8988T (cell line): ENCODE results near the gene NIT2.
A peak's percentile ranks its signal among the peaks of the same experiment; 100 is the strongest.
"Not testable (repeated sequence)": the region's sequence is repeated elsewhere in the genome, so short reads cannot be mapped to it uniquely, and the experiment has no call there.

Source experiments
- DNase-seq: peaks from one replicate; pipeline ENCODE4 v3.0.0; 2011

Gene NIT2, protein sequence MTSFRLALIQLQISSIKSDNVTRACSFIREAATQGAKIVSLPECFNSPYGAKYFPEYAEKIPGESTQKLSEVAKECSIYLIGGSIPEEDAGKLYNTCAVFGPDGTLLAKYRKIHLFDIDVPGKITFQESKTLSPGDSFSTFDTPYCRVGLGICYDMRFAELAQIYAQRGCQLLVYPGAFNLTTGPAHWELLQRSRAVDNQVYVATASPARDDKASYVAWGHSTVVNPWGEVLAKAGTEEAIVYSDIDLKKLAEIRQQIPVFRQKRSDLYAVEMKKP

DNA sequence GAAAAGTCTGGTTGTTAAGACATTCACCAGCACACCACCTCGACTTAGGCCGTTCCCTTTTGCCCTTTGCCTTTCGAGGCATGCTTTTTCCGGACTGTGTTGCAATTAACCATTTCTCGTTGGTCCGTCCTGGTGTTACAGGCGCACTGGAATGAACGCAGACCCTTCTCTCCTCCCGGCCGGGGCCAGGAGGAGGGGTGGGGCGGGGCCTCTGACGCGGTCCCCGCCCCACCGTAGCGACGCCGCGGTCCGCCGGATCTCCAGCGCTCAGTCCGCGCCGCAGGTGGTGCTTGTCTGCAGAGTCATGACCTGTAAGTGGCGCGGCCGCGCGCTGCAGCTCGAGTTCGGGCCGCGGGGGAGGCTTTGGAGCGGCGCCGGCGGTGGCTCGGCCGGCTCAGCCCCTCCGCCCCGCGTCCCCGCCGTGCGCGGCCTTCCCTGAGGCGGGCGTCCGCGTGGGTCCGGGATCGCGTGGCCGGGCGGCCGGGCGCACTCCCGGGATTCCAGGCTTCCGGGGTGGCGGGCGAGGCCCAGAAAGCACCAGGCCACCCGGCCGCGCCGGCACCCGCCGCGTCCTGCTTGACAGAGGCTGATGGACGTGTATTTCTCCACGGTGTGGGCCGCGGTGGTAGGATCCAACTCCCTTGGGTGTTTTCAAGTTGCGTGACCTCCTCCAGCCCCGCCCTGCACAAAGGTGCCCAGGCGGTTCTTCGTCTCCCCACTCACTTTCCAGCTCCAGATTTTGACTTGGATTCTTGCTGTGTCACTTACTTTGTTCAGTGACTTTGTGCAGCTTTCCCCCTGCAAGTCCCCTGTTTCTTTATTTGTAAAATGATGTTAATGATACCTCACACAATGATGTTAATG, at the start of gene NIT2:
TSS of gene NIT2 (plus strand) at position 270 of the 864 bp plus-strand sequence. CDS start at position 305, 35 bp downstream.
- DNase-seq, result peak; percentile 91

DNA sequence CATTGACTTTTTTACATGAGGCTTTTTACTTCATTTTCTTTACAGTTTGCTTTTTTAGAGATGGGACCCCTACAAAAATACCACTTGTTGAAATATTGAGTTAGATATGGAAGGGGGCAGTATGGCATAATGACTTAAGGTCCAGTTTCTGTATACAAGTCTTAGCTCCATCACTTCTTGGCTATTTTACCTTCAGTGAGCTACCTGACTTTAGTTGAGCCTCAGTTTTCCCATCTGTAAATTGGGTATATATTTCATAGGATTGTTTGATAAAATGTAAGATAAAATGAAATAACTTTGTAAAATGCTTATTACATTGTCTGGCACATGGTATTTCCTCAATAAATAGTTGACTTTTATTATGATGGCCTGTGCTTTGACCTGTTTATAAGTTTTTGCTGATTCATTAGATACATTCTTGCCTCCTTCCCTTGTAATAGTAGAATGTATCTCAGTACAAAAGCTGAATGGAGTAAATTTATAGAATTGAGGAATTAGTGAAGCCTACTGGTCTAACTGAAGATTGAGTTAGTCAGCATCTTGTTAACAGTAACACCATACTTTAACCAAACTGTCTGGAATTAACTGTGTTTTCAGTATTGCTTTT, 46.2 kb upstream of the NIT2 start:
- no peak for DNase-seq

DNA sequence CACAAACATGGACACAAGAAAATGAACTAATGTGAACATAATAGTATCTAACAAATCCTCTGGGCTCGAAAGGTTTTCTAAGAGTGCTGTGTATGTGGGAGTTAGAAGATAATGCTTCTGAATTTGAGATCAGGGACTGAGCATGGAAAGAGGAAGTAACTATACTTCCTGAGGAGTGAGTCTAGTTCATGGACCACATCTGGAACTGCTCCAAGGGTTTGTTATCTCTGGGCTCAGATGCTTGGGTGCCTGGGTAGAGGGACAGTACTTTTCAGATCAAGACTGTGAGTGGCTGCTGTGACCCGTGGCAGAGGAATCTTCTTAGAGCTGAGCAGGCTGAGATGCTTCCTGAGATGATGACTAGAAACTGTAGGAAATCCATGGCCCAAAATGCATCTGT, 45.2 kb upstream of the NIT2 start:
- no peak for DNase-seq

DNA sequence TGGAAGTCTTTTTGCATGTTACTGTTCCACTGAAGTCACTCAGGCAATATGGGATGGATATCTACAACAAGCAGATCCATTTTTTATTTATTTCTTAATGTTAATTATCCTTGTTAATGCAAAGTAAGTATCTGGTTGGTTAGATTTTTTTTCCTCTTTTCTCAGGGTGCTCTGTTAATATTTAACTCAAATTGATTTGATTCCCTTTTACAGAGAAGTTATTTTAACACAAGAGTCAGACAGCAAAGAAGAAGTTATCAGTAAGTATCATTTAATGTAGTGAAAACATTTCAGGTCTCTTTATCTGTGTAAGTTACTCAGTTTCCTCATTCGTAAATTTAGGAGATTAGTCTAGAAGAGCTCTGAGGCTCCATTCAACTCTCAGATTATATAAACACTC, 39.5 kb upstream of the NIT2 start:
- DNase-seq, result no peak

DNA sequence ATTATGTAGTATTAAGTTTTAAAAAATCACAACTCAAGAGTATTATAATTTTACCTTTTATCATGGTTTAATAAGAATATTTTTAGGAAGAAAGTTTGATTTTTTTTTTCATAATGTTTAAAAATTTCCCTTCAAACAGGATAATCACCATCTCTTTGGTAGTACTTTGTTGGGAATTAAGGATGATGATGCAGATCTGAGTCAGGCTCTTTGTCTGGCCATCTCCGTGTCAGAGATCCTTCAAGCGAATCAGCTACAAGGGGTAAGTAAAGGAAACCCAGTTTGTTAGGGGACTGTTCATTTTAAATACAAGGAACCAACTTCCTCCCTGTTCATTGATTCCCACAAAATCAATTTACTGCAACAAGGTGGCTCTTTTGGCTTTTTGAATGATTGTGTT, 36.8 kb upstream of the NIT2 start:
- no peak for DNase-seq

DNA sequence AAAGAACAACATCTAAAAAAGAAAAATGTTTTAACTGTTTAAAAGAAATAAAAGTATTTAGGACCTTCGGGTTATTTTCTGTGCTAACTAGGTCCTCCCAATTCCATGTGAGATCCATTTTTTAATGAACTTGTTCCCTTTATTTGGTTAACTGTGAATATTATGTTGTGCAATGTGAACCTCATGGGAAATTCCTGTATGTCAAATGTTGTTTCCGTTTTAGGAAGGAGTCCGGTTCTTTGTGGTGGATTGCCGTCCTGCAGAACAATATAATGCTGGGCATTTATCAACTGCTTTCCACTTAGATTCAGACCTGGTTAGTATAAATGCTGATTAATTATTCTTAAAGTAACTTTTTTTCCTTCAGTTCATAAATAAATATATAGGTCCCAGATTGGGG, 35.5 kb upstream of the NIT2 start:
- DNase-seq, result no peak

DNA sequence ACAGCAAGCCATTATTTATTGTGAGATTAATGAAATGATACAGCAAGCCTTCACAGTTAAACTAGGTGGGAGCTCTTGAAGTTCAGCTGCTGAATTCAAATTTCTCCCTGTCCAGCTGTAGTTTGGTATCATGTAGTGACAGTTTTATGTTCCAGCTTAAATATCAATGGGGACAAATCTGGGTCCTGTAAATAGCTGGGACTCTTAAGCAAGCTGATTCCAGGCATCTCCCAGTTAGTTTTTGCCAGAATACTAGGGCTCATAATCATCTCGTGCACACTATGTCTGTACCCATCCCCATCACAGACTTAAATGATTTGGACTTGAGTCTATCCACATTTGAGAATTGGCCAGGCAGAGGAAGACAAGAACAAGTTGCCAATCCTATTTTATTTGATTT, 27.9 kb upstream of the NIT2 start:
- DNase-seq, result no peak

DNA sequence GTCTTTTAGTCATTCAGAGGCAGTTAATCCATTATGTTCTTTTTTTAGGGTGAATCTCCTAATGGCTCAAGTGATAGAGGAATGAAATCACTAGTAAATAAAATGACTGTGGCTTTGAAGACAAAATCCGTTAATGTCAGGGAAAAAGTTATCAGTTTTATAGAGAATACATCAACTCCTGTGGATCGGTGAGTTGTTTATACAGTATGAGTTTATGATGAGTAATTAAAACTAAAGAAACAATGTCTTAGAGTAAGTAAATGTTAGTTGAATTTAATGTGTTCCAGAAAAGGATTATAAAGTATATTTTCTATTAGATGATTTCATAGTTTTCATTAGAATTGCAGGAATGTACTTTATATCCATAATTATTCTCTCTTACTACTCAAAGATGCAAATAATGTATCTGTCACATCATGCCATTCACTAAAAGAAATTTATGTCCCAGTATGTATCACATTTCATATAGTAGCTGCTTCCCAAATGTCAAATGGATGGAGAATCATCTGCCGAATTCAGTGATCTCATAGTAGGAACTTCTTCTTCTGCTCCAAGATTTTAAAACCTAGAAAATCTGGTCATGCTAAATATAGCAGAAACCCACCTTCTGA, 24.1 kb upstream of the NIT2 start:
- DNase-seq, result no peak

DNA sequence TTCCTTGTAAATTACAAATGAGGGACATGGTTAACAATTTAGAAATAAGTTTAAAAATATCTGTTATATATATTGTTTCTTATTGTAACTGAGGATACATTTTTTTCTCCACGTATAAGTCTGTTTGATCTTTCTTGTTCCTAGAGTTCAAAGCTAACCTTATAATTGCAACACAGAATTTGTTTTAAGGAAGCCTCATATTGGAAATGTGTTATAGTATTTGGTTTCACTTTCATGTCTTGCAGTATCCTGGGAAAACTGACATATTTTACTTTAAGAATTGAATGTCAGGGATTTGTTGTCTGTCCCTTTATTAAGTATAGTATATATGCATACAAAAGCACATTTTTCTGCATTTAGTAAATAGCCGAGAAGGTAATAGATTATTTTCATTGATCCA, 23.5 kb upstream of the NIT2 start:
- DNase-seq, result no peak

DNA sequence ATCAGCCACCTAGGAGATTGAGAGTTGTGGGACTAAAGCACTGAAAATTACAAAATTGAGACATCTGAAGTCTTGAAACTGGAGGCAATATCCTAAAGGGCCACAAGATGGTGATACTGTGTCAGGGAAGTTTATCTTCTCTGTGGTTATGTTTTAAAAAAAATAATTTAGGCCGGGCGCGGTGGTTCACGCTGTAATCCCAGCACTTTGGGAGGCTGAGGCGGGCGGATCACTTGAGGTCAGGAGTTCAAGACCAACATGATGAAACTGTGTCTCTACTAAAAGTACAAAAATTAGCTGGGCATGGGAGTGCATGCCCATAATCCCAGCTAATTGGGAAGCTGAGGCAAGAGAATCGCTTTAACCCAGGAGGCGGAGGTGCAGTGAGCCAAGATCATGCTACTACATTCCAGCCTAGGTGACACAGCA, 17.9 kb upstream of the NIT2 start:
- no peak for DNase-seq

DNA sequence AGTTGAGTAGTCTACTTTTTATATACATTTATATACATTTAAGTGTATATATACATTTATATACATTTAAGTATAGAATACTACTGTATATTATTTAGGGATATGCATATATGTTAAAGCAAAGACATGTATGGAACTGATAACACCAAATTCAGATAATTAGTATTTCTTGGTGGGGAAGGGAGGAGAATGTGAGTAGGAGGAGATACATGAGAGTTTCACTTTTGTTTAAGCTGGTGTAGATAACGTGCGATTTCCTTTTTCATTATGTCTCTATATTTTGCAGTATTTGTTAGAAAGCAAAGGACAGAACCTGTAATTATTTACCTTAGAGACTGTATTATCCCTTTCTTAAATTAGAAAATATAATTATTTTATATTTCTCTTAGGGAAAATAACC, 16.6 kb upstream of the NIT2 start:
- no peak for DNase-seq

DNA sequence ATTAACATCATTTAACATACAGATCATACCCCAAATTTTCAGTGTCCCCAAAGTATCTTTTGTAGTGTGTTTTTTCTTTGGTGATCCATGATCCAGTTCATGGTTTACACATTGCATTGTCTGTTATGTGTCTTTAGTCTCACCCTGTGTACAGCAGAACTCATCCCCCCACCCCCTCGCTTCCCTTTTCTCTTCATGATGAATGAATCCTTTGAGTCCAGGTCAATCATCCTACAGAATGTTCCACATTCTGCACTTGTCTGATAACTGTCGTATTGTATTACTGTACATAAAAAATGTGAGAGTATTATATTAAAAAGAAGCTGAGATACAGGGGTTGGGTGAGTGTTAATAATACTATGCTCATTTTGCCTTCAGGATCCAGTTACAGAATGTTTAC, 14.6 kb upstream of the NIT2 start:
- no peak for DNase-seq

DNA sequence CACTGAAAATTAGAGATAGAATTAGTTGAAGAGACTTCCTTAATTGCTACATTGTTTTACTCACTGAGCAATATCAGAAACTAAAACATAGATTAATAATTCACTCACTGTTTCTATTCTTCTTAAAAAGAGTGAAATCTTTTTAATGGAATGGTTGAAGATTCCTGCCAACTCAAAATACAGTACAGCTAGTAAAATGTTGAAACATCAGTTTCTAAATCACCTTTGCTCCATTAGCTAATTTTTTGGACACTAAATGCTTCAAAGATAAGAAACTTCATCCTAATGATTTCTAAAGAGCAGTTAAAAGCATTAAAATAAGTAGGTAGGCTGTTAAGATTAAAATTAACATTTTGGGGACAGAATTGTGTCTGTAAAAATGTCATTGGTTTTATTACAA, 10.5 kb upstream of the NIT2 start:
- DNase-seq, result no peak

DNA sequence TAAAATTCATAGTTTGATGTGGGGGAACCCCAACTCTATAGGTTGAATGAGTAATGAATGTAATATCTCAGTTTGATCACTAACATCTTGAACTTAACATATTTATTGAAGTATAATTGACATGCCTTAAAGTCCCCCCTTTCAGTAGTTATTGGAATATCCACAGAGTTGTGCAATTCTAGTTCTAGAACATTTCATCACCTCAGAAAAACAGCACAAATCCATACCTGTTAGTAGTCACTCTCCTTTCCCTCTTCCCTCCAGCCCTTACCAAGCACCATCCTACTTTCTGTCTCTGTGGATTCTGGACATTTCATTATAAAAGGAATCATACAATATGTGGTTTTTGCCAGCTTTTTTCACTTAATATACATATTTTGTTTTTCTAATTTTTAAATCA, 8.7 kb upstream of the NIT2 start:
- DNase-seq, result no peak

DNA sequence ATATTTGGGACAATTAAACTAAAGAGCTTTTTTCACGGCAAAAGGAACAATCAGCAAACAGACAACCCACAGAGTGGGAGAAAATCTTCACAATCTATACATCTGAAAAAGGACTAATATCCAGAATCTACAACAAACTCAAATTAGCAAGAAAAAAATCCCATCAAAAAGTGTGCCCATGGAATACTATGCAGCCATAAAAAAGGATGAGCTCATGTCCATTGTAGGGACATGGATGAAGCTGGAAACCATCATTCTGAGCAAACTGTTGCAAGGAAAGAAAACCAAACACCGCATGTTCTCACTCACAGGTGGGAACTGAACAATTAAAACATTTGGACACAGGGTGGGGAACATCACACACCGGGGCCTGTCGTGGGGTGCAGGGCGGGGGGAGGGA, 7.2 kb upstream of the NIT2 start:
- not testable (repeated sequence) for DNase-seq

DNA sequence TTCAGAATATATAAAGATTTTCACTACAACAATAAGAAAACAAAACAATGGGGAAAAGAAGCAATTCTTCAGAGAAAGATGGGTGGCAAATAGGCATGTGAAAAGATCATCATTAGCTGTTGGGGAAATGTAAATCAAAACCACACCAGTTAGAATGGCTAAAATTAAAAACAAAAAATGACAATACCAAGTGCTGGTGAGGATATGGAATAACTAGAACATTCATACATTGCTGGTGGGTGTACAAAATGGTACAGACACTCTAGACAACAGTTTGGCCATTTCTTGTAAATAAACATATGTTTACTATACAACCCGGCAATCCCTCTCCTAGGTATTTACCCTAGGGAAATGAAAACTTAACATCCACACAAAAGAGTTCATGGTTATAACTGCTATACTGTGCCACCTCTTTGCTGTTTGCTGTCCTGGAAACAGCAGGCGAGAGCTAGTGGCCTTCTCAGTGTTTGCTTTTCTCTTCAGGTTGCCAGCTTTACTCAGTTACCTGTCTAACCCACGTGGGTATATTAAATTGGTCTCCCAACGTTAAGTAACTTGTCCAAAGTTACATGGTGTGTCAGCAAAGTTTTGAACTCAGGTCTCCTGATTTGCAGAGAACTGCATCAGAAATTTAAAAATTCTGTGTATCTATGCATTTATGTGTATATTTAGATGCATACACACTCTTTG, 4.6 kb upstream of the NIT2 start:
- no peak for DNase-seq

DNA sequence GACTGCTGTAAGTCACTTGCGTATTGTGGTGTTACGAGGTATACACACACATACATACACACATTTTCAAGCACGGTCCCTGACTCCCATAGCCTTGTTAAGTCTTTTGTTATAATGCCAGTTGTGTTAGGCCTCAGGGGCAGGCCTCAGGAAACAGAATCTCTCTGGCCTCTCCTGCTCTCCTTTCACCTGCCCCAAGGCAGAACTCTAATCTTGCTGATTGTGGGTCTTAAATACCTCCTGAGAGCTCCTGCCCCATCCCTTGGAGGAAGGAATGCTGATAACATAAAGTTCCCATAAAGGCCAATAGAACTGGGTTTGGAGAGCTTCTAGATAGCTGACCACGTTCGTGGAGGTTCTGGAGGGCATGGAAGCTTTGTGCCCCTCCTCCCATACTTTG, 3.9 kb upstream of the NIT2 start:
- DNase-seq, result no peak

DNA sequence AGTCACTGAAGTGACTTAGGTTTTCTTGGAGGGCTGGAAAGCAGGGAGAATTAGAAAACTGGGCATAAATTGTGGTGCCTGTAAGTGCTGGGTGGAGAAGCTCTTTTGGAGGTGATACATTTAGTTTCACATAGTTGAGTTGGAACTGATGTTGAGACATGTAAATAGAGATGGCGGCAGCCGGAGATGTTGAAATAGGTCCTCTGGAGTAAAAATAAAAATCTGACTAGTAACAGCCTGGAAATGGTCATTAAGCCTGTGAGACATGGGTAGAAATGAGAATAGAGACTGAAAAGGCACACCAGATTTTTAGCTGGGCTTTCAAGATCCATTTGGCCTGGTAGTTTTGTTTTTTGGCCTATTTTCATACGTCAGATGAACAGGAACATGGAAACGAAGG, 2.9 kb upstream of the NIT2 start:
- no peak for DNase-seq

DNA sequence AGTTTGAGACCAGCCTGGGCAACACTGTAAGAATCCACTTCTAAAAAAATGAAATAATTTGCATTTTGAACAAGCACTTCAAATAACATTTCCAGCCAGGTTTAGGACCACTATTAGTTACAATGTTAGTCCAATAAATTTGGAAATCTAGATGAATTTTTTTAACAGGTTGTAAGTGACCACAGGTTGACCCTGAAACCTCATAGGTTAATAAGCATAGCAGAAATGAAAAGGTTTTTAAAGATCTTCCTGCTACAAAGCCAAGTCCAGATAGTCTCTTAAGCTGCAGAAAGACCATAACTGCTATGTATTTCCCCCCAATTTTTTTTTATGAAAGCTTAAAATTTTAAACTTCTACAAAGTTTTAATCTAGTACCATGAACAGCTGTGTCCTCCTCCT, 1.5 kb upstream of the NIT2 start:
- no peak for DNase-seq

DNA sequence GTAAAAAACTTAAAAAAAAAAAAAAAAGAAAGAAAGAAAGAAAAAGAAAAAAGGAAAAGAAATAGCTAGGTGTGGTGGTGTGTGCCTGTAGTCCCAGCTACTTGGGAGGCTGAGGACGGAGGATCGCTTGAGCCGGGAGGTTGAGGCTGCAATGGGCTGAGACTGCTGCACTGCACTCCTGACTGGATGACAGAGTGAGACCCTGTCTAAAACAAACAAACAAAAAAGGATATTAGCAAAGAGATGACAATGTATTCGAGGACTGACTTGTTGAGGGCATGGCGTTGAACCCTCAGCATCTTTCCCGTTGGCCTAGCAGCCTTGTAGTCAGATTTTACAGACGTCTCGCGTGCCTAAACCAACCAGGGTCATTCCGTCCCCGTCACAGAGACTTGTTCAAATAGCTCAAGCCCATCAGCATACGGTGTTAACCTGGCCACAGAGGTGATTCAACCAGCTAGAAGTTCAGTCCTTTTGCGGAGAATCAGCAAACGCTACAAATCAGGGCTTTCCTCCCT, 528 bp upstream of the NIT2 start:
- no peak for DNase-seq

DNA sequence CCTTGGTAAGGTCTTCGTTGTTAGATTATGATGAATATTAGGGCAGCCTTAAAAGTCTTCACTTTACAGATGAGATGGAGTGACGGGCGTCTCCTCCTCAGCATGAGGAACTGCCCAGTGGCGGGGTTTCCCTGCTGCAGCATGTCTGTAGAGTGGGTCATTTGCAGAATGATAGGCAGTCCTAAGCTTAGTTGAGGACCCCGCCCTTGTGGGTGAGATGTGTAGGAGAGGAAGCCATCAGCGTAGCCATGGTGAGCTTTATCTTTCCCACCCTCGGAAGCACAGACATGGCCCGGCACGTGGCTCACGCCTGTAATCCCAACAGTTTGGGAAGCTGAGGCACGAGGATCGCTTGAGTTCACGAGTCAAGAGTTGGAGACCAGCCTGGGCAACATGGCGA, 877 bp downstream of the NIT2 start:
- peak; percentile 32 for DNase-seq

DNA sequence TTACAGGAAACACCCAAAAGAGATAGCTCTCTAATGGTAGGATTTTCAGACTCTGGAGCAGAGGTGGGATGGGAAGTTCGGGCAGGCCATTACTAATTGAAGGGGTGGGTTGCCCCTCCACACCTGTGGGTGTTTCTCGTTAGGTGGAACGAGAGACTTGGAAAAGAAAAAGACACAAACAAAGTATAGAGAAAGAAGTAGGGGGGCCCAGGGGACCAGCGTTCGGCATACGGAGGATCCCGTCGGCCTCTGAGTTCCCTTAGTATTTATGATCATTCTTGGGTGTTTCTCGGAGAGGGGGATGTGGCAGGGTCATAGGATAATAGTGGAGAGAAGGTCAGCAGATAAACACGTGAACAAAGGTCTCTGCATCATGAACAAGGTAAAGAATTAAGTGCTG, 1.7 kb downstream of the NIT2 start:
- not testable (repeated sequence) for DNase-seq

DNA sequence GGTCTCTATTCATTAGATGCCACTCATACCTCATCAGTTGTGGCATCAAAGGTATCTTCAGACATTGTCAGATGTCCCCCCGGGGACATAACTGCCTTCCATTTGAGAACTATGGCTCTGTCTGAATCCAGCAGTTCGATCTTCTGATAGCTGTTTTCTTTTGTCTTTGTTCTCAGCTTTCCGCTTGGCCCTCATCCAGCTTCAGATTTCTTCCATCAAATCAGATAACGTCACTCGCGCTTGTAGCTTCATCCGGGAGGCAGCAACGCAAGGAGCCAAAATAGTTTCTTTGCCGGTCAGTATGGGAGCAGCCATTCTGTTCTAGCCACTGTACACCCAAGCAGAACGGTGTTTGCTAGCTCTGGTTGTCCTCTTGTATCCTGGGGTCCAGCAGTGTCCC, 4.4 kb downstream of the NIT2 start:
- no peak for DNase-seq
